HUES48 (cell line): ENCODE data around the gene ASL.
"Not testable (repeated sequence)": the region's sequence is repeated elsewhere in the genome, so short reads cannot be mapped to it uniquely, and the experiment has no call there.

ENCODE experiments used
- H3K27ac ChIP-seq: one replicate; pipeline ENCODE4 v1.7.0; 2013; ENCODE audit warnings: low read depth, low read length, inconsistent platforms
- H3K27me3 ChIP-seq: 2 replicates; pipeline ENCODE4 v1.6.1; 2013; ENCODE audit warnings: mild to moderate bottlenecking, low read length; ENCODE audit not compliant: control insufficient read depth, insufficient read depth
- H3K36me3 ChIP-seq: 2 replicates; pipeline ENCODE4 v1.6.1; 2013; ENCODE audit warnings: low read length; ENCODE audit not compliant: control insufficient read depth, insufficient read depth
- H3K4me1 ChIP-seq: 2 replicates; pipeline ENCODE4 v1.6.1; 2013; ENCODE audit warnings: mild to moderate bottlenecking, low read length; ENCODE audit not compliant: control insufficient read depth, insufficient read depth
- H3K4me3 ChIP-seq: 2 replicates; pipeline ENCODE4 v1.5.1; 2013; ENCODE audit warnings: mild to moderate bottlenecking, low read depth, low read length
- H3K9ac ChIP-seq: 2 replicates; pipeline ENCODE4 v1.6.1; 2013; ENCODE audit warnings: mild to moderate bottlenecking, low read depth, low read length, moderate library complexity
- H3K9me3 ChIP-seq: 2 replicates; pipeline ENCODE4 v1.6.1; 2013; ENCODE audit warnings: low read length; ENCODE audit not compliant: control insufficient read depth, insufficient read depth

Gene ASL

GRCh38 chr7:66125052-66125694 lies 49.6 kb downstream of the ASL start:
- Histone ChIP-seq H3K36me3 (no peaks in the 10 kb centered on the region; the same call in 1 of the 2 replicates), H3K27ac (no peak overlapping the region), H3K4me3 (no peak overlapping the region), H3K9me3 (no peaks in the 10 kb centered on the region), H3K27me3 (no peaks in the 10 kb centered on the region), H3K9ac (no peak overlapping the region), H3K4me1 (no peaks in the 10 kb centered on the region; the same call in 1 of the 2 replicates)

- not testable (repeated sequence) for H3K27ac ChIP-seq, H3K27me3 ChIP-seq, H3K4me3 ChIP-seq, H3K9me3 ChIP-seq, H3K9ac ChIP-seq, H3K4me1 ChIP-seq, H3K36me3 ChIP-seq
Observed at GRCh38 chr7:66125781-66126352, 50.2 kb downstream of the ASL start.

- not testable (repeated sequence) for H3K27ac ChIP-seq, H3K27me3 ChIP-seq, H3K9ac ChIP-seq, H3K4me1 ChIP-seq, H3K9me3 ChIP-seq, H3K4me3 ChIP-seq
- peaks cover 18% of the 10 kb centered on the region for H3K36me3 ChIP-seq
Observed at GRCh38 chr7:66127172-66127571, 51.6 kb downstream of the ASL start.

GRCh38 chr7:66138994-66139752 lies 63.6 kb downstream of the ASL start:
- H3K9me3 ChIP-seq, result no peaks in the 10 kb centered on the region
- H3K4me3 ChIP-seq, result no peak overlapping the region
- H3K9ac ChIP-seq, result no peak overlapping the region
- no peak overlapping the region for H3K27ac ChIP-seq
- H3K4me1 ChIP-seq, result 0 out of 2 replicates have a peak, but pooled peaks cover 2% of the 10 kb centered on the region
- H3K27me3 ChIP-seq, result no peaks in the 10 kb centered on the region
- H3K36me3 ChIP-seq, result peaks cover 56% of the 10 kb centered on the region

GRCh38 chr7:66140924-66141323 lies 65.3 kb downstream of the ASL start:
- no peaks in the 10 kb centered on the region for H3K9me3 ChIP-seq
- no peaks in the 10 kb centered on the region for H3K27me3 ChIP-seq
- no peak overlapping the region for H3K27ac ChIP-seq
- H3K36me3 ChIP-seq, result peaks cover 57% of the 10 kb centered on the region
- H3K4me3 ChIP-seq, result no peak overlapping the region
- H3K4me1 ChIP-seq, result 0 out of 2 replicates have a peak, but pooled peaks cover 2% of the 10 kb centered on the region
- no peak overlapping the region for H3K9ac ChIP-seq

GRCh38 chr7:66142334-66142733 lies 66.7 kb downstream of the ASL start:
- Histone ChIP-seq H3K4me3 (no peak overlapping the region), H3K27me3 (no peaks in the 10 kb centered on the region), H3K9ac (no peak overlapping the region), H3K36me3 (peaks cover 59% of the 10 kb centered on the region), H3K27ac (no peak overlapping the region), H3K9me3 (no peaks in the 10 kb centered on the region), H3K4me1 (0 out of 2 replicates have a peak, but pooled peaks cover 2% of the 10 kb centered on the region)

- Histone ChIP-seq H3K4me1 (0 out of 2 replicates have a peak, but pooled peaks cover 2% of the 10 kb centered on the region), H3K36me3 (peaks cover 55% of the 10 kb centered on the region), H3K9ac (no peak overlapping the region), H3K4me3 (no peak overlapping the region), H3K27ac (no peak overlapping the region), H3K9me3 (no peaks in the 10 kb centered on the region), H3K27me3 (no peaks in the 10 kb centered on the region)
Observed at GRCh38 chr7:66142996-66143395, 67.4 kb downstream of the ASL start.
